GM19099 (cell line): ENCODE results near the gene SPATA33.

ENCODE experiments used
- POLR2A ChIP-seq: IDR thresholded peaks from 3 replicates; pipeline ENCODE4 v1.6.1; 2011; ENCODE audit warnings: low read depth; ENCODE audit not compliant: insufficient read length; ENCODE audit errors: extremely low read depth

The SPATA33 gene

DNA sequence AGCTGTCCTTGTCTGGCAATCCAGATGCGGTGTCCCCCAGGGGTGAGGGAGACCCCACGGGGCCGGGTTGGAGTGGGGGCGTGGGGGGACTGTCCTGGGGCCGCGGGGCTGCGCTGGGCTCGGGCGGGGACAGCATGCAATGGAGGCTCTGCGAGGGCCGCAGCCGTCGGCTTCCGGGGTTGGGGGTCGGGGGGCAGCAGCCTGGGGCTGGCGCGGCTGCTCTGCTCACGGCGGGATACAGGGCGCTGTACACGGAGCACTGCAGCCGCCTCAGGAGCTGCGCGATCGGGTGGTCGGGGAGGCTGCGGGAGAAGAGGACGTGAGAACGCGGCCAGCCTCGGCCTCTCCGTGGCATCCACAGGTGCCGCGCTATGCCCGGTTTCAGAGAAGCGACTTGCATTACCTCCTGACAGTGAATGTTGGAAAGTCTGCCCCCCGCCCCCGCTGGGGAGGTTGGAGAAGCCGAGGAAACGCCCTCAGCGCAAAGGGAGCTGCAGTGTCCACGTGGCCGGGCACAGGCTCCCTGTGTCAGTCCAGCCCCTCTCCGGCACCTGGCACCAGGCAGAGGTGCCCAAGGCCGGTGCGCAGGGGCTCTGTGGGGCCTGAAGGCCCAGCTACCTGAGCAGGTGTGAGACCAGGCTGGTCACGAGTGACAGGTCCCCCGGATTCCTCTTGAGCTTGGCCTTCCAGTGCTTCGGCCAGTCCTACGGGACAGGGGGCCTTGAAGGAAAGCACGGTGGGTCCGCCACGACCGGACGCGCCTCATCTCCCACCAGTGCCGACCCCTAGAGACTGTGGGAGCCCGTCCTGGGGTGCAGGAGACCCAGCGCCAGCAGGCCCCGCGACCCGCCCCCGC lies 53.3 kb downstream of the SPATA33 start:
- no peak for TF ChIP-seq POLR2A

DNA sequence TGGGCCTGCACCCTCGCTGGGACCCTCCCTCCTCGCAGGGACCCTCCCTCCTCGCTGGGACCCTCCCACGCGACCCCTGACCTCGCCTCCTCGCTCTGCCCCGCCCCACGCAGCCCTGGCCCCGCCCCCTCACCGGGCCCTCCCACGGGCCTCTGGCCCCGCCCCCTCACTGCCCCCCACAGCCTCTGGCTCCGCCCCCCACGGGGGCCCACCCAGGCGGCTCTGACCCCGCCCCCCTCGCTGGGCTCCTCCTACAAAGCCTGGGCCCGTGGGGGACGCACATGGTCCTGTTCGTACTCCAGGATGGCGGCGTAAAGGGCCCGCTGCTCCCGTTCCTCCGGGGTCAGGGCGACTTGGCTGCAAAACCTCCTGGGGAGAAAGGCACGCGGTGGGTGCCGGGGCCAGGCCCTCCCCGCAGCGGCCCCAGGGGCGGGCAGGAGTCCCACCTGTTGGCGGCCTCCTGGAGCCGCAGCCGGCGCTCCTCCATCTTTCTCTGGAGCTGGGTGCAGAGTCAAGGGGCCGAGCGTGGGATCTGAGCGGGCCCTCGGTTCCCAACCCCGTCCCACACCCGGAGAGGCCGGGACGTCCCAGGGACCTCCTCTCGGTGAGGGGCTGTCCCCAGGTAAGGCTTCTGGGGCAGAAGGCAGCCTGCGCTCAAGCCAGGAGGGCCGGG lies 54.1 kb downstream of the SPATA33 start:
- TF ChIP-seq POLR2A, result peak; percentile 73

DNA sequence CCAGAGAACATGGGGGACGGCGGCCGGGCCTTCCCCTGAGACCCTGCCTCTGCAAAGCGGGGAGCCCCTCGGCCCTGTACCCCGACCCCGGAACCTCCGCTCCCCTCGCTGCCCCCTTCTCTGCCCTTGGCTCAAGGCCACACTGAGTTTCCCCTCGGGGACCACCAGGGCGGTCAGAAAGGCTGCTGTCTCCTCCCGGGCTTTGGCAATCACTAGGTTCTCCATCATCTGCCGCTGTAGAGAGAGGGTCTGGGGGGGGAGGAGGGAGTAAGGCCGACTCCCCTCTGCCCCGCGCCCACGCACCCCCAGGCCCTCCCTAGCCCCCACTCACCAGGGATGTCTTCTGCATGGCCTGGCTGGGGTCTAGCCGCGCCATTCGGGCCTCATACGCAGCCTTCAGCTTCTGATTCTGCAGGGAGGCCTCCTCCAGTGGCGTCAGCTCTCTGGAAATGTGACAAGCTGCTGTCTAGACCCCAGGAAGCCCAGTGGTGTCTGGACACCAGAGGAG lies 54.7 kb downstream of the SPATA33 start:
- TF ChIP-seq POLR2A, result no peak

DNA sequence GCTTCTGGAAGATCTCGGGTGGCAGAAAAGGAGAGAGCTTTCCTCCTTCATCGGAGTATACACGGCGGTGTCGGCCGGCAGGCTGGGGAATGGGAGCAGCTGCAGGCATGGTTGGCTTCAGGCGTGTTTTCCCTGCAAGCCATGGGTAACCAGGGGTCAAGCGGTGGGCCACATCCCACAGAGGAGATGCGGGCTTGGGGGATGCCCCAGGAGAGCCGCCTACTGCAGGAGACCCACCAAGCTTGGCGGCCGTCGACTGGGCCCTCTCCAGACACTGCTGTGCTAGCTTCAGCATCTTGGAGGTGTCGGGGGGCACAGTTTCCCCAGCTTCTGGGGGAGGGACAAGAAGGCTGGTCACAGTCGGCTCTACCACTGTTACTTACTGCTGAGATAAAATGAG lies 58.9 kb downstream of the SPATA33 start:
- TF ChIP-seq POLR2A, result no peak

DNA sequence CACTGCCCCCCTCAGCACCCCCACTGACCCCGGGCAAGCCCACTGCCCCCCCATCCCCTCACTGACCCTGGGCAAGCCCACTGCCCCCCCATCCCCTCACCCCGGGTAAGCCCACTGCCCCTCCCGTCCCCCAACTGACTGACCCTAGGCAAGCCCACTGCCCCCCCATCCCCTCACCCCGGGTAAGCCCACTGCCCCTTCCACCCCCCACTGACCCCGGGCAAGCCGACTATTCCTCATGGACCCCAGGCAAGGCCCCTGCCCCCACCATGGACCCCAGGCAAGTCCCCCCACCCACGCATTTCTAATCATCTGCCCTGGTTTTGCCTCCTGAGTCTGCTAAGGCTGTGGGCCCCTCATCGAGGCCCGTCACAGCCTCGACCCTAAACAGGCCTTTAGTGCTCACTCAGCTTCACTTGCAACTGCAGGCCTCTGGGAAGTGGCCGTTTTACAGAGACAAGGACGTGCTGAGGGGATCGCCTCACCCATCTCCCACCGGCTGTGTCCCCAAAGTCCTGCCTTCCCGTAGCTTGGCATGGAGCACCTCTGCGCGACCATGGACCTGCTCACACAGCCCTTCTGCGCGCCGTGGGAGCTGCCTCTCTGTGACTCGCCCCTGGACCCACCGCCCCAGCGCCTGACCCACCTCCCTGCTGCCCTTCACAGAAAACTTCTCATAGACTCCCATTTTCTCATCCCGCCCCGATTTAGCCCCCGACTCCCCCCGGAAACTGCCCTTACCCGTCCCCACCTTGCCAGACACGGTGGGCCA lies 59.5 kb downstream of the SPATA33 start:
- TF ChIP-seq POLR2A, result peak; percentile 3

DNA sequence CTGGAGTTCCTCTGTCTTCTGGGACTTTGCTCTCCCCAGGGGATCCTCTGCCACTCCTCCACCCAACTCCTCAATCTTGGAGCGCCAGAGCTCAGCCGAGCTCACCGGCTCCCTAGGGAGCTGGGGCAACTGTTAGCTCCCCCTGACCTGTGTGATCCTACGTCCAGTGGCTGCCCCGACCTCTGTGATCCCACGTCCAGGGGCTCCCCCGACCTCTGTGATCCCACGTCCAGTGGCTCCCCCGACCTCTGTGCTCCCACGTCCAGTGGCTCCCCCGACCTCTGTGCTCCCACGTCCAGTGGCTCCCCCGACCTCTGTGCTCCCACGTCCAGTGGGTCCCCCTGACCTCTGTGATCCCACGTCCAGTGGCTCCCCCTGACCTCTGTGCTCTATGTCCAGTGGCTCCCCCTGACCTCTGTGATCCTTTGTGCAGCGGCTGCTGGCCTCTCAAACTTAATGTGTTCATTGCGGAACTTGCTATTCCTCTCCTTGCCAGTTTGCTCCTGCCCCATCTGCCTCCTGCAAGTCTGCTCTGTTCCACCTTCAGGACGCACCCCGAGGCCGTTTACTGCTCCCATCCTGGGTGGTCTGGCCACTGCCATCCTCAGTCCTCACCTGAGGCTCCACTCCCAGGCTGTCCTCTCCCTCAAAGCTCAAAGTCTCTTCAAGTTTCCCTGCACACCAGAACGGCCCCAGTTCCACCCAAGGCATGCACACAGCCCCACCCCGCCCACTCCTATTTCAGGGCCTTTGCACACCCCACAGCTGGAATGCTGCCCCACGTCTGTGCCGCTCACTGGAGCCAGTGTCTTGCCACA lies 60.3 kb downstream of the SPATA33 start:
- no peak for TF ChIP-seq POLR2A
